Measurements from ENCODE around the gene TUBB4A. TPM values are rescaled to one million over a fixed set of nuclear protein-coding genes. Genes with fewer than 3 reads are reported as not detected.

The TUBB4A gene
- total and polyA plus RNA-seq, 2 of the 8 experiments (the other 6 are each of a cell fraction or from before 2014, with no cell fraction given) = 16.8 to 30.4 TPM

DNA sequence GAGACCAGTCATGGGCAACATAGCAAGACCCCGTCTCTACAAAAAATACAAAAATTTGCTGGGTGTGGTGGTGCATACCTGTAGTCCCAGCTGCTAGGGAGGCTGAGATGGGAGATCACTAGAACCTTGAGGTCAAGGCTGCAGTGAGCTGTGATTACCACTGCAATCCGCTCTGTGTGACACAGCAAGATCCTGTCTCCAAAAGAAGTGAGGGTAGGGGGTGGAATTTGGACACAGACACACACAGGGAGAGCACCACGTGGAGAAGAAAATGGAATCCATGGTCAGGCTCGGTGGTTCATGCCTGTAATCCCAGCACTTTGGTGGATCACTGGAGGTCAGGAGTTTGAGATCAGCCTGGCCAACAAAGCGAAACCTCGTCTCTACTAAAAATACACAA, 37.4 kb upstream of the TUBB4A start:
- Histone ChIP-seq H2BK12ac (ENCODE audit: low read depth, low read length) (no peak overlapping the region), H2BK20ac (ENCODE audit: low read length) (no peak overlapping the region), H3K79me2 (ENCODE audit: control insufficient read depth in 1 of 2, insufficient read depth in 2 of 2, low read length in 2 of 2) (no peaks in the 10 kb centered on the region), H3K9ac (replicated peaks in 1 of 4; ENCODE audit: extremely low read depth in 1 of 4, low read depth in 3 of 4, low read length in 3 of 4) (no peak overlapping the region), H2BK120ac (replicated peaks; ENCODE audit: low read depth, low read length) (no peak overlapping the region), H4K91ac (replicated peaks; ENCODE audit: insufficient read length, low read length) (no peak overlapping the region), H3K36me3 (ENCODE audit: control insufficient read depth in 2 of 4, insufficient read depth in 4 of 4, low read length in 3 of 4) (no peaks in the 10 kb centered on the region; a peak in 1 of 8 replicates), H2AK5ac (ENCODE audit: low read depth, low read length) (no peak overlapping the region), H3K79me1 (ENCODE audit: low read depth, low read length) (no peaks in the 10 kb centered on the region), H3K23me2 (ENCODE audit: low read depth, low read length) (no peaks in the 10 kb centered on the region), H3K4me2 (ENCODE audit: insufficient read depth in 1 of 2, low read depth in 2 of 2, low read length in 2 of 2) (no peak overlapping the region), H4K20me1 (replicated peaks in 1 of 2; ENCODE audit: control insufficient read depth in 1 of 2, insufficient read depth in 2 of 2, low read length in 2 of 2) (no peaks in the 10 kb centered on the region), H4K5ac (ENCODE audit: insufficient read length, low read depth, low read length) (no peak overlapping the region), H3K27ac (ENCODE audit: low read depth, low read length) (no peak overlapping the region), H2BK5ac (ENCODE audit: low read depth, low read length) (no peak overlapping the region), H2BK15ac (ENCODE audit: low read length) (no peak overlapping the region), H3K4me3 (ENCODE audit: extremely low read depth in 1 of 4, insufficient read depth in 2 of 4, low read depth in 3 of 4, low read length in 4 of 4) (no peak overlapping the region), H3K27me3 (replicated peaks in 1 of 4; ENCODE audit: control insufficient read depth in 3 of 4, extremely low read depth in 1 of 4, insufficient read depth in 3 of 4, low read length in 3 of 4) (peaks cover 0 to 8% (median 5%) of the 10 kb centered on the region in 4 experiments; a peak in 5 of 7 replicates), H3K4ac (replicated peaks; ENCODE audit: insufficient read length, low read depth, low read length) (no peak overlapping the region), H3K23ac (ENCODE audit: insufficient read length) (no peak overlapping the region), H4K8ac (ENCODE audit: extremely low read depth, insufficient read depth, low read length) (no peak overlapping the region), H3K56ac (replicated peaks; ENCODE audit: insufficient read length, low read depth, low read length) (no peak overlapping the region), H3K9me3 (ENCODE audit: insufficient read depth in 2 of 2, low read depth in 1 of 2, low read length in 1 of 2) (peaks cover 4 to 9% of the 10 kb centered on the region in 2 experiments; a peak in 2 of 4 replicates), H3K4me1 (replicated peaks in 1 of 4; ENCODE audit: control insufficient read depth in 3 of 4, insufficient read depth in 4 of 4, low read length in 3 of 4) (peaks cover 0 to 3% (median 1%) of the 10 kb centered on the region in 4 experiments; a peak in 5 of 7 replicates), H3K18ac (ENCODE audit: extremely low read depth, low read length) (no peak overlapping the region), H3K14ac (ENCODE audit: insufficient read length) (no peak overlapping the region), H2AFZ (ENCODE audit: low read length) (no peak overlapping the region)
- WGBS, 2 experiments (ENCODE audit: extremely low coverage in 1 of 2, insufficient coverage in 1 of 2, insufficient read length in 1 of 2, insufficient replicate concordance in 2 of 2, low coverage in 1 of 2, low lambda C conversion rate in 2 of 2, missing lambda C conversion rate in 1 of 2) = 80% methylated on average over 6 of the region's 6 CpGs; no CpG with 5 or more reads in 1 of the 2 experiments
- DNase-seq (ENCODE audit: low read depth in 1 of 2, low spot score in 2 of 2) = no peak
- no peak for FAIRE-seq
- CTCF ChIA-PET (ENCODE audit: partially characterized antibody) = interaction anchor here (1.2 kb wide), 1 partner anchor 229 kb away, joined by 3 read pairs; no protein-coding TSS in a partner anchor
- POLR2A ChIA-PET (ENCODE audit: partially characterized antibody) = no interaction called here
- TF ChIP-seq SIX5 (IDR thresholded peaks at IDR 0.05; ENCODE audit: low read depth, low read length) (no peak), RBBP5 (IDR thresholded peaks at IDR 0.05; ENCODE audit: borderline replicate concordance, low read depth, low read length) (no peak), KDM4A (IDR thresholded peaks at IDR 0.05; ENCODE audit: low read depth, low read length, severe bottlenecking) (no peak), JUND (IDR thresholded peaks at IDR 0.05; ENCODE audit: low read length) (no peak), BRCA1 (IDR thresholded peaks at IDR 0.05; ENCODE audit: low read depth, low read length) (no peak), RAD21 (IDR thresholded peaks at IDR 0.05 in 1 of 2, conservative IDR thresholded peaks at IDR 0.05 in 1 of 2; ENCODE audit: low read depth in 2 of 2, low read length in 2 of 2) (no peak)

Measured in H1 (cell line).